DND-41 (cell line): Measurements from ENCODE around the gene ARRB1.

Experiments
- CTCF ChIP-seq: IDR thresholded peaks from 2 replicates; pipeline ENCODE4 v1.5.1; 2012; ENCODE audit warnings: borderline replicate concordance, low read length, moderate library complexity, mild to moderate bottlenecking; ENCODE audit not compliant: poor library complexity, severe bottlenecking; ENCODE audit errors: extremely low read depth
- EZH2 ChIP-seq: IDR thresholded peaks from 3 replicates; pipeline ENCODE4 v1.6.1; 2012; ENCODE audit warnings: borderline replicate concordance, low read depth, mild to moderate bottlenecking, moderate library complexity, low read length, inconsistent platforms; ENCODE audit not compliant: severe bottlenecking

- no peak for TF ChIP-seq CTCF
- no peak for TF ChIP-seq EZH2
Observed at GRCh38 chr11:75334976-75335375, 16.5 kb downstream of the ARRB1 start.
